Fibroblast of skin of right quadriceps (primary cell): Measurements from ENCODE around the gene CD70.
"Not testable (repeated sequence)": the region's sequence is repeated elsewhere in the genome, so short reads cannot be mapped to it uniquely, and the experiment has no call there.

Experiments used
- DNase-seq: peaks from one replicate; pipeline ENCODE4 v3.0.0-alpha.2; 2013

CD70 gene

DNA sequence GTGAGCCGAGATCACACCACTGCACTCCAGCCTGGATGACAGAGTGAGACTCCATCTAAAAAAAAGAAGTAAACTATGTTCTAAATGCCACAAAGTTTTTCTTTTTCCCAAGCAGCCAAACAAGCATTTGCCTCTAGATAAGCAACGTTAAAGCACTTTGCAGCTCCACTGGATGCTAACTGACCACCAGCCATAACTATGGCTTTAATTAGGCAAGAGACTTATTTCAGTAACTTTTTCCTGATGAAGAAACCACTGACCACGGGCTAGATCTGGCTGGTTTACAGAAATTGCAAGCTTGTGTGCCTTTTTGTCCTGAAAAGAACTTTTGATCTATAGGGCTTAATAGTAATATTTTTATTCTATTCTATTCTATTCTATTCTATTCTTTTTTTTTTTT lies 22.1 kb downstream of the CD70 start:
- no peak for DNase-seq

DNA sequence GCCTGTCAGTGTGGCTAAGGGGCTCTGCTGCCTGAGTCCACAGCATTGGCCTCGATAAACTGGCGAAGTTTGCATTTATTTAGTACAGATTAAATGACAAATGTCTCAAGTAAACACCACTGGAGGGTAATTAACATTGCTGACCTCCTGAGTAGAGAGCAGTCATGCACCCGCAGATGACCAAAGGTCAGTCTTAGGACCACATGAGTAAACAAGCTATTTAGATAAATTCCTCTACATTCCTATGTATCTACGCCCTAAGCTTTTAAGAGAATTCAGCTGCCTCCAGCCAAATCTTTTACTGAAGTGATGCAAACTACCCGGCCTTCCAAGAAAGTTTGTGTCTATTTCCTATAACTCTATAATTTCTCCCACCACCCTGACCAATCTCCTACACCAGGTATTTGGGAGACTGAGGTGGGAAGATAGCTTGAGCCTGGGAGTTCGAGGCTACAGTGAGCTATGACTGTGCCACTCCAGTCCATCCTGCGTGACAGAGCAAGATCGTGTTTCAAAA lies 22.9 kb downstream of the CD70 start:
- no peak for DNase-seq

DNA sequence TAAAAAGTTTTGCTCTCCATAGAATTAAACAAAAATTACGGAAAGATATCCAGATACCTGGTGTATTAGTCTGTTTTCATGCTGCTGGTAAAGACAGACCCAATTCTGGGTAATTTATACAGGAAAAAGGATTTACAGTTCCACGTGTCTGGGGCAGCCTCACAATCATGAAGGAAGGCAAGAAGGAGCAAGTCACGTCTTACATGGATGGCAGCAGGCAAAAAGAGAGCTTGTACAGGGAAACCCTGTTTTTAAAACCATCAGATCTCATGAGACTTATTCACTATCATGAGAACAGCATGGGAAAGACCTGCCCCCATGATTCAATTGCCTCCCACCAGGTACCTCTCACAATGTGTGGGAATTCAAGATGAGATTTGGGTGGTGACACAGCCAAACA lies 24.2 kb downstream of the CD70 start:
- not testable (repeated sequence) for DNase-seq

DNA sequence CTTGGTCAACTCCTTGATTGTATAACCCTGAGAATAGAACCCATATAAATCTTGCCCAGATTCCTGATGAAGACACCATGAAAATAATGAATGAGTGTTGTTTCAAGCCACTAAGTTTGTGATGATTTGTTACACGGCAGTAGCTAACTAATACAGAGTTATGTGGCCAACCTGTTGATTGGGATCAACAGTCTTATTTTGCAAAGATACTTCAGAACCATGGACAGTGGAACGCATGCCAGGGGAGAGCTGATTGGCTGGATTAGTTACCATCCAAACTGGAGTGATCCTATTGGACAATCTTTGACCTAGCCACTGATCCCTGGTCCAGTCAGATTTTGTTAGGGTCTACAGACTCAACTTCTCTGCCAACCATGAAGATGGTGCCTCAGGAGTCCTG lies 26.6 kb downstream of the CD70 start:
- DNase-seq, result peak; percentile 10

DNA sequence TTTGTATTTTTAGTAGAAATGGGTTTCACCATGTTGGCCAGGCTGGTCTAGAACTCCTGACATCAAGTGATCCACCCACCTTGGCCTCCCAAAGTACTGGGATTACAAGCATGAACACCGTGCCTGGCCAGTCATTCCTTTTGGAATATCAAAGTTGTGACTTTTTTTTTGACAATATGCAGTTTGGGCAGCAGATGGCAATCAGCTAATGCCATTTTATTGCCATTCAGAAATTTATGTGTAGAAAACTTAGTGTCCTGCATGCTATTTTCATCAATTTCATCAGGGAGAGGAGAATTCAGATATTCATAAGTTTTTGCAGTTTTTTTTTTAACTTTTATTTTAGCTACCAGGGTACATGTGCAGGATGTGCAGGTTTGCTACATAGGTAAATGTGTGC lies 28.5 kb downstream of the CD70 start:
- not testable (repeated sequence) for DNase-seq

GRCh38 chr19:6556480-6557195 lies 34.3 kb downstream of the CD70 start:
- DNase-seq, result peak; percentile 14

DNA sequence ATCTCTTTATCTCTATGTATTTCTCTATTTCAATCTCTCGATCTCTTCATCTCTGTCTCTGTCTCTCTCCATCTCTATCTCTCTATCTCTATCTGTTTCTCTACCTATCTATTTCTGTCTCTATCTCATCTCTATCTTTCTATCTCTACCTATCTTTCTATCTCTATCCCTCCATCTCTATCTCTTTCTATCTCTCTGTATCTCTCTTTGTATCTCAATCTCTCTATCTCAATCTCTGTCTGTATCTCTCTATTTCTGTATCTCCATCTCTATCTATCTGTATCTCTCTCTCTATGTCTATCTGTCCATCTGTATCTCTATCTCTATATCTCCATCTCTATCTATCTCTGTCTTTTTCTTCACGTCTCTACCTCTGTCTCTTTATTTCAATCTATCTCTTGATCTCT lies 34.9 kb downstream of the CD70 start:
- DNase-seq, result no peak

DNA sequence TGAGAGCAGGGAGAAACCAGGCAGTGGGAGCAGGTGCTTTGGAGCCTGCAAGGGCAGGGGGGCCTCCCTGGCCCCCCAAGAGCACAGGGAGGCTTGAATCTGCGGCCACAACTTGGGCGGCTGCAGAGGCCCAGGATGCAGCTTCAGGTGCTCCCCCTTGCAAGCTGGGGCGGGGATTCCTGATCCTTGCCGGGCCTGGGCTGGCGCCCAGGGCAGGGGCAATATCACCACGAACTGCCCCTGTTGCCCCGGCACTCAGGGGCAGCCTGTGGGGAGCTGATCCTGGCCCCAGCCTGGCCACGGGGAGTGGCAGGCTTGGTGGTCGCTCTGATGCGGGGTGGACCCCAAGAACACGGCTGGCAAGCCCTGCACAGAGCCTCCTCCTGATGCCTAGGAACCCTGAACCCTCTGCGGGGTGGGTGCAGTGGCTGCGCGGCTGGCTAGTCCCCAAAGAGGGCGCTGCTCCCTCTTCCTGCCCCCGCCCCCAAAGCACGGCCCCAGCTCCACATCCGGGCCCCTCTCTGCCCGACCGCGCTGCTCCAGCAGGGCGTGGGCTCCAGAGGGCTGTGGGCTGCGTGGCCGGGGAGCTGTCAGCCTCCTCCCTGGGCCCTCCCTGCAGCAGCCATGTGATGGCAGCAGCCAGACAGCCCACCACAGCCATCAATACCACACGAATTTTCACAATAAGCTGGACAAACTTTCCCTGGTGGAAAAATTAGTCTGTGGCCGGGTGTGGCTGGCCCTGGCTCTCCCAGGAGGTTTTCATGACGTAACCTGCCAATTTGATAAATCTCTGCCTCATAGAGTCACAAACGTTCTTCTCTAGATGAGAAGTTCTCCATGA lies 39.1 kb downstream of the CD70 start:
- peak; percentile 5 for DNase-seq

- no peak for DNase-seq
Measured at GRCh38 chr19:6551091-6551490, 39.9 kb downstream of the CD70 start.

GRCh38 chr19:6550679-6551078 lies 40.3 kb downstream of the CD70 start:
- DNase-seq, result not testable (repeated sequence)

DNA sequence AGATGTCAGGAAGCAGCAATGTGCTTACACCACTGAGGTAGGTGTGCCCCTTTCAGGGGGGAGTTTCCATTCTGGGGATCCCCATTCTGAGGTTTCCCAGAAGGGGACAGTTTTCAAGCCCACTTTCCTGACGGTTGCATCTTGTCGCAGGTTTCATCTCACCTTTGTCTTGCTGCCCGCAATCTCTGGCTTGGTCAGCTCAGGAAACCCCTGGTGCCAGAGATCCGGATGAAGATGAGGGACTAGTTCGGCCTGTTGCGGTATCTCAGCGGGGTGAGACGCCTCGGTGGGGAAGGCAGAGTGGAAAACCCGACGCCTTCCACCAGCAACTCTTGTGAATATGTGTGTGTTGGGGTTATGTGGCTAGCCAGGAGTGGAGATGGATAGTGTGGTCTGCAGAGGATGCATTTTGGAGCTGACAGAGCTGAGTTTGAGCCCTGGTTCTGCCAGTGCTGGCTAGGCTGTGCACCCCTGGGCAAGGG lies 47.0 kb downstream of the CD70 start:
- DNase-seq, result no peak

DNA sequence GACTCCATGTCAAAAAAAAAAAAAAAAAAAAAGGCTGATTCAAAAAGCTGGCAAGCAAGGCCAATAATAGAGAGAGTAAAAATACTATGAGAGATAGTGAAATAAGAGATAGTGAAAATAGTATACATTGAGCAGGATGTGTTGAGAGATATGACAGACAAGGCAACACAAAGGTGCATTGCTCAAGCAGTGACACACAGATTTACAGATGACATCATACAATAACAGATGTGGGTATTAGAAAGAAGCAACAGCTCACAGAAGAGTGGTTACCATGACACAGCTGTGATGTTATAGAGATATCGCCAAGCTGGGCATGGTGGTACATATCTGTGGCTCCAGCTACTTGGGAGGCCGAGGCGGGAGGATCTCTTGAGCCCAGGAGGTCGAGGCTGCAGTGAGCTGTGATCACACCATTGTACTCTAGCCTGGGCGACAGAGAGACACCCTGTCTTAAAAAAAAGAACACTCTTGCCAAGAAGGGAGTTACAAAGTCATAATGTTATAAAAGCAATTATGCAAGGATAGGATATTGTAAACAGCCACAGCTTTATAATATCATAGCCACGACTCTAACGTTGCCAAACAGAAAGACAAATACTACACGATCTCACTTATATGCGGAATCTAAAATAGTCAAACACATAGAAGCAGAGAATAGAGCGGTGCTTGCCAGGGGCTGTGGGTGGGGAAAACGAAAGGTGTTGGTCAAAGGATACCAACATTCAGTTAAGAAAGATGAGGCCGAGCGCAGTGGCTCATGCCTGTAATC lies 49.8 kb downstream of the CD70 start:
- no peak for DNase-seq

- DNase-seq, result no peak
Measured at GRCh38 chr19:6539514-6539913, 51.4 kb downstream of the CD70 start.
